ENCODE data around the gene FAM3D.

The FAM3D gene

GRCh38 chr3:58622892-58623291 is 43.7 kb downstream of the FAM3D start:
- no peak for TF ChIP-seq CTCF (conservative IDR thresholded peaks at IDR 0.05; ENCODE audit: low read depth, low read length)
- no peak overlapping the region for H3K4me3 ChIP-seq (ENCODE audit: low read length)
- no peak for DNase-seq (ENCODE audit: low read depth)

GRCh38 chr3:58622436-58622835 is 44.1 kb downstream of the FAM3D start:
- no peak for TF ChIP-seq CTCF (conservative IDR thresholded peaks at IDR 0.05; ENCODE audit: low read depth, low read length)
- H3K4me3 ChIP-seq (ENCODE audit: low read length): no peak overlapping the region
- no peak for DNase-seq (ENCODE audit: low read depth)

- no peak for TF ChIP-seq CTCF (conservative IDR thresholded peaks at IDR 0.05; ENCODE audit: low read depth, low read length)
- H3K4me3 ChIP-seq (ENCODE audit: low read length): no peak overlapping the region
- no peak for DNase-seq (ENCODE audit: low read depth)
These were observed 45.3 kb downstream of the FAM3D start for GRCh38 chr3:58621086-58621830.

- H3K4me3 ChIP-seq (ENCODE audit: low read length): no peak overlapping the region
- TF ChIP-seq CTCF (conservative IDR thresholded peaks at IDR 0.05; ENCODE audit: low read depth, low read length): no peak
- DNase-seq (ENCODE audit: low read depth): no peak
These were observed 46.2 kb downstream of the FAM3D start for GRCh38 chr3:58620421-58620820.

- TF ChIP-seq CTCF (conservative IDR thresholded peaks at IDR 0.05; ENCODE audit: low read depth, low read length): no peak
- no peak for DNase-seq (ENCODE audit: low read depth)
- no peak overlapping the region for H3K4me3 ChIP-seq (ENCODE audit: low read length)
These were observed 49.2 kb downstream of the FAM3D start for GRCh38 chr3:58617338-58617761.

GRCh38 chr3:58613236-58614132 is 53.1 kb downstream of the FAM3D start:
- H3K4me3 ChIP-seq (ENCODE audit: low read length): no peak overlapping the region
- no peak for DNase-seq (ENCODE audit: low read depth)

More at GRCh38 chr3:58613236-58614132, 53.1 kb downstream of the FAM3D start:
- no peak for TF ChIP-seq CTCF (conservative IDR thresholded peaks at IDR 0.05; ENCODE audit: low read depth, low read length)
